Epithelial cell of prostate (primary cell): Measurements from ENCODE around the gene IQGAP3.

Source experiments
- DNase-seq: peaks from one replicate; pipeline ENCODE4 v3.0.0-alpha.2; 2011; ENCODE audit warnings: low read depth, low spot score
- H3K27ac ChIP-seq: fragments of 450-650 bp; 2 replicates; pipeline ENCODE4 v1.5.1; 2017; ENCODE audit warnings: mild to moderate bottlenecking

IQGAP3 gene

DNA sequence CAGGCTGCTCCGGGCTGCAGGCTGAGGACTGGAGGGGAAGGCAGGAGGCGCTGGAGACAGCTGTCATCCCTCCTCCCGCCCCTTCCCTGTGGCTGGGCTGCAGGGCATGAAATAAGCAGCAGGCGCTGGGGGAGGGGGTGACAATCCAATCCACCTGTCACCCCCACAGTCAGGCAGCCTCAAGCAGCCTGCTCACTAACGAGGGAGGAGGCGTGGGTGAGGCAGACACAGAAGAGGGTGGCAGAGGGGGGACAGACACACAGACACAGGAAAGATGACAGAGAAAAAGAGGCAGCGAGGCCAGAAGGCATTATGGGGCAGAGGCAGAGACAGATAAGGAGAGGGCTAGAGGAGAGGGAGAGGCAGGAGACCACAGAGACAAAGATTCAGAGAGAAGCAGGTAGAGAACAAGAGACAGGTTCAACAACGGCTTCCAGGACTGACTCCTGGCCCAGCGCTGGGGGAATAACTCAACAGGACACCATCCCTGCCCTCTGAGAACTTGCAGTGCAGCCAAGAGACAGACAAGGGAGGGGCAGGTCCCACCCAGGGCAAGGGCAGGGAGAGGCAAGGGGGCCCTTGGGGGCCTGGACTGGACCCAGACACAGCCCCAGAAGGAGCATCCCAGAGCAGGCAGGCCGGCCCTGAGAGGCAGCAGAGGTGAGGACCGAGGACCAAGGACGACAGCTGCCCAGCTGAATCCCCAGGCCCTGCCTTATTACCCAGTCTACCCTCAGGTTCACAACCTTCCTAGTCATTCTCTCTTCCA, 83.0 kb downstream of the IQGAP3 start:
- H3K27ac ChIP-seq, result no peak overlapping the region
- no peak for DNase-seq

DNA sequence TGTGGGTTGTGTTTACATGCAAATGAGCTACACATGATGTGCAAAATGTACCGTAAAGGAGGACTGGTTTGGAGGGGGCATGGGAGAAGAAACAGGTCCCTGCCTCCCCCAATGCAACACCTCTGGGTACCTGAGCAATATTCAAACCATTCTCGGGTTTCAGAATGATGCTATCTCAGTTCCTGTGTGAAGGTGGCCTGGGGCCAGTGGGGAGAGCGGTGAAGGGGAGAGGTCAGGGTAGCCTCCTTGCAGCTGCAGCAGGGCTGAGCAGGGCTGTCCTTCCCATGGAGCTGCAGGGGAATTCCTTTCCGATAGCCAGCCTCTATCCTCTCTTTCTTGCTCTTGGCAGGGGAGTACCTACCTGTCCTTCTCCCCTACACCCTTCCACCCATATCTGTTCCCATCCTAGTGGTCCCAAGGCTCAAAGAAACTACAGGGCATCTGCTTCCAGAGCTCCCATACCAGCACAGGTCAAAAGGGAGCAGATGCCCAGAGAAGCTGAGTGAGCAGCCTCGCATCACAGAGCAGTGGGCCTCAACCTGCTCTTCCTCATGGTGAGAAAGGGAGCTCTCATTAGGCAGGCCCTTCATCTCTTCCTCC, 83.7 kb downstream of the IQGAP3 start:
- no peak for DNase-seq
- H3K27ac ChIP-seq, result no peak overlapping the region

DNA sequence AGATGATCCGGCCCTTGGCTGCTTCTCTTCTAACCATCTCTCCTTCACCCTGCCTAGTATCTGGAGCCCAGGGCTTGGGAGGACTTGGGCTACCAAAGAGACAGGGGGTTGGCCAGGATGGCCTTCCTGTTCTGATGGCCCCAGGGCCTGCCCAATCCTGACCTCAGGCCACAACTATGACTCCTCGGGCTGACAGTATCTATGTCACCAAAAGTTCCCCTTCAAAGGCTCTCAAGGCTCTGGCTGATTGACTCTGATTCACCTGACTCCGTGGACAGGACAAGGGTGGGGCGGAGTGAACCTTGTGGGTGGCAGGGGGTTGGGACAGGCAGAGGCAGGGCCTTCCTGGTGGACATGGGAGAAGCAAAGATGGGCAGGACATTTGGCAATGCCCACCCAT, 84.5 kb downstream of the IQGAP3 start:
- no peak overlapping the region for H3K27ac ChIP-seq
- DNase-seq, result no peak

DNA sequence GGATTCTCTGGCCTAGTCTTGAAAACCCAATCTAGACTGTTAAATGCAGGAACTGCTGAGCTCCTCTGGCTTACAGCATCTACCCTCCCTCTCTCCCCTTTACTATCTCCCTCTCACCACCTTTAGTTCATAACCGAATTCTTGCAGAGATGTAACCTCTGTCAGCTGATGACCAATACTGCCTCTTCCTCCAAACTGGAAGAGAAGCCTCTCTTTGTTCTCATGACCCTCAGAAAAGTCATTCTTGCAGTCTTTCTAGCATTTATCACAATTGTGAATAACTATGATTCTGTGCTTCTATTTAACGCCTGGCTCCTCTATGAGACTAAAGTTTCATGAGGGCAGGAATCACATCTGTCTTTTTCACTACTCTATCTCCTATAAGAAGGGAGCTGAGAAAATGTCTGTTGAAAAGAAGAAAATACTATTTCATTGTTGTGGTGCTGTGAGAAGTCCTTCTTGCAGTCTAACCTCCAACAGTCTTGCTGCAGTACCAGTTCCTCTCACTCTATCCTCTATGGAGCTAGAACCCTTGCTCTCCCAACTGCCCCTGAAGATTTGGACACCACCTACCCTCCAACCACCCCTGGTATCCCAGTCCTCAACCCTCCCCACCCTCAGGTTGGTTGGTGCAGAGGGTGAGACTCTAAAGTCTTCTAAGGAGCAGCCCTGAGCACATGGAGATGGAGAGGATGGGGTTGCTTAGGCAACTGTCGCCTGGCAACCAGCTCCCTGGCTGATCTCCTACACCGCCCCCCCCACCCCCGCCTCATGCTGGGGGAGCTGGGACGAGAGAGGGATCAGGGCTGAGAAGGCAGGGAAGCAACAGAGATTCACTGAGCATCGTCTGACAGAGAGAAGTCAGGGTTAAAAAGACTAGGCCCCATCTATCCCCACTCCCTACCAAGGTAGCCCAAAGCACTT, 85.7 kb downstream of the IQGAP3 start:
- H3K27ac ChIP-seq, result no peak overlapping the region
- no peak for DNase-seq

DNA sequence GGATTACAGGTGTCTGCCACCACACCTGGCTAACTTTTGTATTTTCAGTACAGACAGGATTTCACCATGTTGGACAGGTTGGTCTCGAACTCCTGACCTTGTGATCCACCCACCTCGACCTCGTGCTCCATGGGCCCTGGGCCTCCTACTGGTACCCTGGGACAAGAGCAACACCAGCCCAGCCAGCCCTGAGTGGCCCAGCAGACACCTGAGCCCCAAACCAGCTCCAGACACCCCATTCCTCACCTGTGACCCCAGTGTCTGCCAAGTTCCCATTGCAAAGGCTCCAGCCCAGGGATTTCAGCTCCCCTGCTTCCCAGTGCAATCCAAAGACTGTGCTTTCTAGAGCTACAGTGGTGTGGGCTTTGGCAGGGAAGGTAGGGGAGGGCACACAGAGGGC, 86.4 kb downstream of the IQGAP3 start:
- H3K27ac ChIP-seq, result no peak overlapping the region

DNA sequence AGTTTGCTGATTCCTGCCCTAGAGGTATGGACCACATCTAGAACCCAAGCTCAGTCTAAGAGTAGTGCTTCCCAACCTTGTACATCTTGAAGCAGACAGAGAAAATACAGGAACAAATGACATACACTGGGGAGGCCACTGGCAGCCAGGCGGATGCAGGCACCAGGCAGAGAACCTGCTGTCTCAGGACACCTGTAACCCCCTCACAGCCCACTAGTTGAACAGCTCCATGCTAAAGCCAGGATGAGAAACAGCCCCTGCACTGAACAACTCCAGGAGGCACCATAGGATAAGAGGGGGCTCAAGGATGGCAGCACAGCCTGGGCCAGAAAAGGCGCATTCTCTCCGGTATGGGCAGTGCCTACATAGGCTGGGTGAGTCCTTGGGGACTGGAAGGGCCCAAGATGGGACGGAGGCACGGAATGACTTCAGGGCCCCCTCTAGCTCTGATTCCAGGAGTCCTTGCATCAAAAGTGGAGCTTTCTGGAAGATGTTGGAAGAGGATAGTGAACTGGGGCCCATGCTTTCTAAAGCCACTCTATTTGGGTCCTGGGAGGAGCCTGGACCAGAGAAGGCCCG, 87.8 kb downstream of the IQGAP3 start:
- no peak for DNase-seq
- H3K27ac ChIP-seq, result no peak overlapping the region

More for the DNA sequence above, 86.4 kb downstream of the IQGAP3 start:
- no peak for DNase-seq

DNA sequence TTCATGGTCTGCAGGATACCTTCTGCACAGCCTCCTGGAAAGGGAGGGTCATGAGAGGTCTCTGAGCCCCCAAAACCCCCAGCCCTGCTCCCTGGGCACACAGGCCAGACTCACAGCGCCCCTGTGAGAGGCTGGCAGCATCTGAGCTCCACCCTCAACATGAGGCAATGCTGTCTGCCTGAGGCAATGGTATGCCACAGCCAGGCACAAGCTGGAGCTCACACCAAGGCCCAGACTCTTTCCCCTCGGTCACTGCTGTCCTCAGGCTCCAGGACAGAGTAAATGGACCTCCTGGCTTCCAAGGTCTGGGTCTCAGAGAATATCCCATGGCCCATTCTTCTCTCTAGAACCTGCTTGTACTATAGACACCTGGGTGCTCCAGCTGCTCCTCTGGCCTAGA, 89.0 kb downstream of the IQGAP3 start:
- no peak for DNase-seq
- H3K27ac ChIP-seq, result no peak overlapping the region

DNA sequence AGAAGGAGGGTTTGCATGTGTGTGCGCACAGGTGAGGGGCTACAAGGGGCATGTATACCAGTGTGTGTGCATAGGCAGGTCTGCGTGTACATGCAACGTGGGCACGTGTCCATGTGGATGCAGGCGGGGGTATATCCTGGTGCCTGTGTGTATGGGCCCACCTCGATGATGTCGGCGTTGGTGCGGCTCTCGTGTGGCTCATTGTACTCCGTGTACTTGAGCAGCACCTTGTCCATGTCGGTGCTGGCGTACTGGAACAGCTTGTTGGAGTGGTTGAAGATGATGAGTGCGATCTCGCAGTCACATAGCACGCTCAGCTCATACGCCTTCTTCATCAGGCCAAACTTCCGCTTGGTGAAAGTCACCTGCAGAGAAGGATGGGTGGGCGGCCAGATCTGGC, 90.1 kb downstream of the IQGAP3 start:
- DNase-seq, result no peak
- H3K27ac ChIP-seq, result no peak overlapping the region

DNA sequence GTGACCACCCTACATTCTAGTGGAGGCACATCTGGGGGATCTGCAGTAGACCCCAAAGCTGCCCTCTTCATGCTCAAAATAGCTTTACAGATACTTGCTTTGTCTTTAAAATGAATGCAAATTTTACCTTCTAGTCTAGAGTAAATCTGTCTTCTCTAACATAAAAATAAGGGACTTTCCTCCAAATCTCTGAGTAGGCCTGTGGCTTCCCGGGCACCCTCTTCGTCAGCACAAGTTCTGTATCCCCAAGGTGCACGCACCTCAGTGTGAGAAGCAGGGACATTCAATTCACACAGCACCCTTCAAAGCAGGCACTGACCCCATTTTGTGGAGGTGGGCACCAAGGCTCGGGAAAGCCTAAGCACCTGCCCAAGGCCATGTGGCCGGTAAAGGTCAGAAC, 90.8 kb downstream of the IQGAP3 start:
- H3K27ac ChIP-seq, result no peak overlapping the region

DNA sequence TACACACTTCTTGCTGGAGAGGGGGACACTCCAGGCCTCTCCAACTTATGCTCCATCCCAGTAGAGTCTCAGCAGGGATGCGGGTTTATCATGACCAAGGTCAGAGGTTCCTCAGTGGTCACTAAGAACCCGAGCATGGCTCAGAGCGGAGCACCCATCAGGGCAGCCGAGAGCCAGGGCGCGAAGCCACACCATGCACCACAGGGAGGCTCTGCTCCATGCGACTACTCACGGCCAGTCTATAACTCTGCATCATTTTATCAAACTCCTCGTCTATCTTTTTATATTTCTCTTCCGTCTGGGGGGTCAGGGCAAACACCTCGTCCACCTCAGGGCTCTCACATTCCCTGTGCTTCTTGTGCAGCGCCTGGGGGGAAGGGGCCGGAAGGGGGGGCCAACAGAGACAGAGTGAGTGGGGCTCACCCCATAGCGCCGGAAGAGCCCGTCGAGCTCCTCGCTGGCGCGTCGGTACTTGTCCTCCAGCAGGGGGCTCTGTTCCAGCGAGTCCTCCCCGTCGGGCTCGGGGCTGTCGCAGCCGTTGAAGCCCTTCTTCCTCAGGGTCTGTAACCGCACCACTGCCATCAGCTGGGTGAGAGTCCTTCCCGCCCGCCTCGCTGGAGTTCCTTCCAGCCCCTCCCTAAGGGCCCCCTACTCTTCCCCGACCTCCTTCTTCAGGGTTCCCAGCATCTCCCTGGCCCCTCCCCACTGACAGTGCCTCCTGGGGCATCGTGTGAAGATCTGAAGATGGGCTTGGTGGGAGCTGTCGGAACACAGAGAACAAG, 91.8 kb downstream of the IQGAP3 start:
- no peak for DNase-seq
- H3K27ac ChIP-seq, result no peak overlapping the region

More for the DNA sequence above, 90.8 kb downstream of the IQGAP3 start:
- DNase-seq, result no peak

DNA sequence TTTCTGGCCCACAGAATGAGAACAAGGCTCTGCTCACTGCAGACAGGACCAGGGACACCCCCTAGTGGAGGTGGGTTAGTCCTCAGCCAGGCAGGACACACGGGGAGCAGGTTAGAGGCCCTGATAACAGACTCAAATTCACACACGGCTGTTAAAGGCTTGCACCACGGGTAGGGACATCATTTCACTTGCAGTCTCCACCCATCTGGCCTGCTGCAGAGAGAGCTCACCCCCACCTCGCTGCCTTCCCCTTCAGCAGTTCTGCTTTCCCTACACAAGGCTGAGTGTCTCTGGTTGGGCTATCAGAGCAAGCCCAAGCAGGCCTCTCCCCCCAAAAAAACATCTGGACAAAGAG, 92.4 kb downstream of the IQGAP3 start:
- no peak for DNase-seq
- H3K27ac ChIP-seq, result no peak overlapping the region

DNA sequence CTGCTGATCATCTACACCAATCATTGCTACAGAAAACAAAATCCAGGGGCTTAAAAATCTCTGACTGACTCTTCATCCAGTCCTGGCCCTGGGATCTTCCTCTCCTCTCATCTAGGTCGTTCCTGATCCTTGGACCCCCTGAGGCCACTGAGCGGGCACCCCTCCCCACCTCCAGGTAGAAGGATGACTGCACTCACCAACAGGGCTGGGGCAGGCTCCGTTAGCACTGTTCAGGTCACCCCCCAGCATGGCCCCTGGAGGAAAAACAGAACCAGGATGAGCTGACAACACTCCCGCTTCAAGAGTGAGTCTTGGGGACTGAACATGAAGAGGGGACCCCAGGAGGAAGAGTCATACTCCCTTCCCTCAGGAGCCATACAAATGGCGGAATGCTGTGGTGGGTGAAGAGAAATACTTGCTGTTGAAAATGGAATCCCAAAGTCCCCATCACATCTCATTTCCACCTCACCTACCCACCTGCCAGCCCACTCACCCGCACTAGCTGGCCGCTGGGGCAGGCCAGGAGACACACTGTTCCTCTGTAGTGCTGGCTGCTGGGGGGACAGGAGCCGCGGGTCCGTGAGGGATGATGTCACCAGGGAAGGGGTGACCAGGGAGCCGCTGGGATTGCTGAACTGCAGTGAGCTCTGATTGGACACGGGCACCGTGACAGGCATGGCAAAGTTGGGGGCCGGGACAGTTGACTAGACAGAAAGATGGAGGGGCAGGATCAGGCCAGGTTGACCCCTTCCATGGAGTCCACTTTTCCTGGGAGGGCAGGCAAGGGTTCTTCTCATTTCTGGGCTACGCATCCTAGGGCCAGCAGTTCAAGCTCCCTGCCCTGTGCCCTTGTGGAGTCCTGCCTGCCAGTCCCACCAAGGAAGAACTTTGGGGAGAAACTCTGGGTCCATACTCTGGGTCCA, 93.0 kb downstream of the IQGAP3 start:
- no peak for DNase-seq
- H3K27ac ChIP-seq, result no peak overlapping the region

DNA sequence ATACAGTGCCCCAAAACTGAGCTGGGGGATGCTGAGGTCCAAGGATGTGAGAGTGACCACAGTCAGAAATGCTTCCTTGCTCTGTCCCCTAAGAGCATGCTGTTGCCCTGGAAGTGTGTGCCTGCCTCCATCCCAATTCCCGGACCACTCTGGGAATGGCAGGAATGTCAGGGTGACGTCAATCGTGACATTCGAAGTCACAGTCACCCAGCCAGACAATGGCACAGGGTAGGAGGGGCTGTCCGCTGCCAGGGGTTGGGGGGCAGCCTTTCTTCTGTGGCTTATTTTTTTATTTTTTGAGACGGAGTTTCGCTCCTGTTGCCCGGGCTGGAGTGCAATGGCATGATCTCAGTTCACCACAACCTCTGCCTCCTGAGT, 94.1 kb downstream of the IQGAP3 start:
- H3K27ac ChIP-seq, result no peak overlapping the region
- DNase-seq, result no peak

DNA sequence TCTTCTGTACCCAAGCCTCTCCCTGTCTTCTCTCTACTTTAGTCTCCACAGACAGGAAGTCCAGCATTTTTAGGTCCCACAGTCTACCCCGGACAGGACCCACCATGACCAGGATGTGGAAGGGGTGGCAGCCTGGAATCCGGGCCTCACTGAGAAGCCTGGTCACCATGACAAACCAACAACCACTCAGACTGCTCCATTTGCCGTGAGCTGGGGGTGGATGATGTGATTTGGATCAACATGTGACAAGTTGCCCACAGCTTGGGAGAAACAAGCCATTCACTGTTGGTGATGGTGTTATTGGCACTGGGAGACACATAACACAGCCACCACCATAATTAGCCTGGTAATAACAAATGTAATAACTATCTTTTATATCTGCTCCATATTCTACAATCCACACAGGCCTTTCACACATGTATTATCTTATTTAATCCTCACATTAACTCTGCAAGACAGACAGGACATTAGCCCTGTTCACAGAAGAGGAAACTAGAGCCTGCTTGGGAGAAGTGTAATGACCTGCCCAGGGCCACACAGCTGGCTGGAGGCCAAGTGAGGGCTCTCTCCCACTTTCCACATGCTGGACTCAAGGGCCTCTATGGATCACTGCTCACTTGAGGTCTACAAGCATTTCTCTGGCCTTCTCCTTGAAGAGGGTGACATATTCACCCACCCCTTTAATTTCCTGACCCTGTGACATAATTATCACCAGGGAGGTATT, 94.7 kb downstream of the IQGAP3 start:
- DNase-seq, result no peak
- no peak overlapping the region for H3K27ac ChIP-seq

DNA sequence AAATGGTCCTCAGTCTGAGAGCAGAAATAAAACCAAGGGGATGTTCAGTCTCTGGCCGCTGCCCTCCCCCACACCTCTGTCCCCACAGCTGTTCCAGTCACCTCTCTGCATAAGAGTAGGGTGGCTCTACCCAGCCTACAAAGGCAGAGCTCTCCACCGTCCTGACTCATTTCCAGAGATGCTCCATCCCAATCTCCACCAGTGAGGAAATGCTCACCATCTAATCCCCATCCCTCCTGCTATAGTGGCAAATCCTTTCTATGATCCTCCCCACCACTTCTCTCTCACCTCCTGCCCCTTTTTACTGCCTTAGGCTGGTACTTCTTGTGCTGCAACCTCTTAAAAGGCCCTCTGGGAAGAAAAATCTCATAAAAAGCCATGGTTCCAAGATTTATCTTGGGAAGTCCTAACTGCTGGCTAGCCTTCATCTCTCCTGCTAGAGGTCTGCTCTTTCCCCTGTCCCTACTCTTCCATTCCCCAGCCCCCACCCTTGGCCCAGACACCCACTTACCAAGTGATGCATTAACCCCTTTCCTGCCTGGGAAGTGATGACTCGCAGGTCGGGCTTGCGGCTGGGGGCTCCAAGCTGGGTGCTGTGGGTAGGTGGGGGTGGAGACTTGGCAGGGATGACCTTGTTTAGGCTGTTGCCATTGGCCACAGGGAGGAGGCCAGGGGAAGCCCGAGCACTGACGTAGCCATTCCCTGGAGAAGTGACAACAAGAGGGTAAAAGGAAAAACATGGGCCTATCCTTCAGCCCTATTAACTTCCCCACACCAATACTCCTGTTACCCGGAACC, 95.7 kb downstream of the IQGAP3 start:
- no peak overlapping the region for H3K27ac ChIP-seq
- no peak for DNase-seq

DNA sequence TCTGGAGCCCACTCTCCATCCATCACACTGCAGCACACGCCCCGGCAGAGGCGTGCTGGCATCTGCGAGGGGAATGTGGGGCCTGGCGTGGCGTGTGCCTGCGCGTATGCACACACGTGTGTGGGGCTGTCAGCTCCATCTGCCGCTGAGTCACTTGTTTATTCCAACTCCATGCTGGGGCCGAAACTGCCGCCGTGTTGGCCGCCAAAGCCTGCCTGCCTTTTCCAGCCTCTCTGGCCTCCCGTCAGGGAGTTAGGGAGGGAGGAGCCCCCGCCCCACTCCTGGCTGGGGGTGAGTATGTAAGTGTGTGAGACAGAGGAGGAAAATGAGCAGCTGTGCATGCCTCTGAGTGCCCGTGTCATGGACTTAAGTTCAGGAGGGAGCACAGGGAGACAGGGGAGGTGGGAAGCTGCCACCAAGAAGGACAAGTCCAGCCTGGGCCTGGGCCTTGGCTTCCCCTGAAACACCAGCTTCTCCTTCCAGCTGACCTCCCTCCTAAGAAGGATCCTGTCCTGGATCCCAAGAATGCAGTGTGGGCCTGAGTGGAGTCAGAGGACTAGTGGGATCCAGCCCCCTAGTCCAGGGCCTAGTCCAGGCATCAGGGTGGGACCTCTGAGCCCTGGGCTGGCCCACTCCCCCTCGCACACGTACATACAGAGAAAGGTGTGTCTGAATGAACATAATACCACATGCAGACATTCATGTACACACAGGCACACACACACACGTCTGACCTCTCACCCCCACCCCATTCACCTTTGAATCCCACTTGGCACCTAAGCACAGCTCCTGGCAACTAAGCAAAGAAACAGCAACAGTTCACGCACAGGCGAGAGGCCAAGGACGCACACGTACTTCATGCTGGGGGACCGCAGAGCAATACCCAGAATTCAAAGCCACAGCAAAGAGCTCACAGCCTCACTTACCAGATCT, 96.5 kb downstream of the IQGAP3 start:
- DNase-seq, result no peak
- no peak overlapping the region for H3K27ac ChIP-seq
